ENCODE data around the gene LIN37. TPM values are rescaled to one million over a fixed set of nuclear protein-coding genes. Genes with fewer than 3 reads are reported as not detected.

Gene LIN37
- total and polyA plus RNA-seq, 2 of the 13 experiments (the other 11 are each of a cell fraction or from before 2014, with no cell fraction given), result 6.3 to 8.7 TPM

- TF ChIP-seq RBM39 (IDR thresholded peaks at IDR 0.05; ENCODE audit: low read depth, low read length, poor library complexity, severe bottlenecking), result peak; percentile 61
- TF ChIP-seq ZNF232 (CRISPR knock-in tag; IDR thresholded peaks at IDR 0.05; ENCODE audit: borderline replicate concordance), result peak; percentile 80; the same call in 1 of the 2 replicates
- no peak for TF ChIP-seq HNRNPK (IDR thresholded peaks at IDR 0.05; ENCODE audit: low read depth, low read length, poor library complexity, severe bottlenecking)
- TF ChIP-seq, protein P1, sequence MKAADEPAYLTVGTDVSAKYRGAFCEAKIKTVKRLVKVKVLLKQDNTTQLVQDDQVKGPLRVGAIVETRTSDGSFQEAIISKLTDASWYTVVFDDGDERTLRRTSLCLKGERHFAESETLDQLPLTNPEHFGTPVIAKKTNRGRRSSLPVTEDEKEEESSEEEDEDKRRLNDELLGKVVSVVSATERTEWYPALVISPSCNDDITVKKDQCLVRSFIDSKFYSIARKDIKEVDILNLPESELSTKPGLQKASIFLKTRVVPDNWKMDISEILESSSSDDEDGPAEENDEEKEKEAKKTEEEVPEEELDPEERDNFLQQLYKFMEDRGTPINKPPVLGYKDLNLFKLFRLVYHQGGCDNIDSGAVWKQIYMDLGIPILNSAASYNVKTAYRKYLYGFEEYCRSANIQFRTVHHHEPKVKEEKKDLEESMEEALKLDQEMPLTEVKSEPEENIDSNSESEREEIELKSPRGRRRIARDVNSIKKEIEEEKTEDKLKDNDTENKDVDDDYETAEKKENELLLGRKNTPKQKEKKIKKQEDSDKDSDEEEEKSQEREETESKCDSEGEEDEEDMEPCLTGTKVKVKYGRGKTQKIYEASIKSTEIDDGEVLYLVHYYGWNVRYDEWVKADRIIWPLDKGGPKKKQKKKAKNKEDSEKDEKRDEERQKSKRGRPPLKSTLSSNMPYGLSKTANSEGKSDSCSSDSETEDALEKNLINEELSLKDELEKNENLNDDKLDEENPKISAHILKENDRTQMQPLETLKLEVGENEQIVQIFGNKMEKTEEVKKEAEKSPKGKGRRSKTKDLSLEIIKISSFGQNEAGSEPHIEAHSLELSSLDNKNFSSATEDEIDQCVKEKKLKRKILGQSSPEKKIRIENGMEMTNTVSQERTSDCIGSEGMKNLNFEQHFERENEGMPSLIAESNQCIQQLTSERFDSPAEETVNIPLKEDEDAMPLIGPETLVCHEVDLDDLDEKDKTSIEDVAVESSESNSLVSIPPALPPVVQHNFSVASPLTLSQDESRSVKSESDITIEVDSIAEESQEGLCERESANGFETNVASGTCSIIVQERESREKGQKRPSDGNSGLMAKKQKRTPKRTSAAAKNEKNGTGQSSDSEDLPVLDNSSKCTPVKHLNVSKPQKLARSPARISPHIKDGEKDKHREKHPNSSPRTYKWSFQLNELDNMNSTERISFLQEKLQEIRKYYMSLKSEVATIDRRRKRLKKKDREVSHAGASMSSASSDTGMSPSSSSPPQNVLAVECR (CRISPR knock-in tag; IDR thresholded peaks at IDR 0.05; ENCODE audit: borderline replicate concordance), result peak; percentile 94
- no peak for TF ChIP-seq THAP8 (CRISPR knock-in tag; IDR thresholded peaks at IDR 0.05; ENCODE audit: borderline replicate concordance)
- 0 out of 2 replicates have a peak, but pooled peaks have one; percentile 33 for TF ChIP-seq DR1 (CRISPR knock-in tag; IDR thresholded peaks at IDR 0.05)
- TF ChIP-seq ZMAT5 (CRISPR knock-in tag; IDR thresholded peaks at IDR 0.05; ENCODE audit: borderline replicate concordance, low read depth), result no peak
- TF ChIP-seq TFDP1 (CRISPR knock-in tag; IDR thresholded peaks at IDR 0.05; ENCODE audit: borderline replicate concordance), result peak; percentile 83
- TF ChIP-seq ZIK1 (CRISPR knock-in tag; IDR thresholded peaks at IDR 0.05; ENCODE audit: borderline replicate concordance, low read depth), result no peak; the same call in 1 of the 2 replicates
- TF ChIP-seq ZNF383 (CRISPR knock-in tag; IDR thresholded peaks at IDR 0.05; ENCODE audit: borderline replicate concordance), result no peak
- TF ChIP-seq RNF219 (CRISPR knock-in tag; IDR thresholded peaks at IDR 0.05), result no peak
- TF ChIP-seq, protein P2, sequence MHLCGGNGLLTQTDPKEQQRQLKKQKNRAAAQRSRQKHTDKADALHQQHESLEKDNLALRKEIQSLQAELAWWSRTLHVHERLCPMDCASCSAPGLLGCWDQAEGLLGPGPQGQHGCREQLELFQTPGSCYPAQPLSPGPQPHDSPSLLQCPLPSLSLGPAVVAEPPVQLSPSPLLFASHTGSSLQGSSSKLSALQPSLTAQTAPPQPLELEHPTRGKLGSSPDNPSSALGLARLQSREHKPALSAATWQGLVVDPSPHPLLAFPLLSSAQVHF (CRISPR knock-in tag; IDR thresholded peaks at IDR 0.05), result no peak
- 0 out of 2 replicates have a peak, but pooled peaks have one; percentile 46 for TF ChIP-seq WIZ (CRISPR knock-in tag; IDR thresholded peaks at IDR 0.05)
- no peak for TF ChIP-seq SOX13 (IDR thresholded peaks at IDR 0.05)
- no peak for TF ChIP-seq SOX13 (CRISPR knock-in tag; conservative IDR thresholded peaks at IDR 0.05 in 1 of 2, IDR thresholded peaks at IDR 0.05 in 1 of 2)
- TF ChIP-seq ZNF543 (CRISPR knock-in tag; IDR thresholded peaks at IDR 0.05), result no peak
- peak; percentile 93 for TF ChIP-seq AGO1 (IDR thresholded peaks at IDR 0.05; ENCODE audit: low read depth, low read length, poor library complexity, severe bottlenecking)
Observed at GRCh38 chr19:35757749-35758608, 9.6 kb downstream of the LIN37 start, which contains the start of gene PROSER3 (continued).
